Esophagus squamous epithelium (tissue), 5 donors: ENCODE results near the gene CCDC69. TPM values are rescaled to one million over a fixed set of nuclear protein-coding genes. Genes with fewer than 3 reads are reported as not detected.

Source experiments
- DNase-seq: peaks from one replicate; lab custom pipeline; 2025; lab: John Stamatoyannopoulos, UW
- H3K27ac ChIP-seq, 4 donors: fragments of 200-600 bp; sonication (generic); one replicate each; pipeline ENCODE4 v1.5.1; 2016 to 2019; ENCODE audit warnings: mild to moderate bottlenecking in 1 of 4
- H3K27me3 ChIP-seq, 4 donors: fragments of 200-600 bp; sonication (generic); 1 replicate in 3 of 4; 2 replicates in 1 of 4; pipeline versions ENCODE4 v1.5.1 to v1.6.0; 2017 to 2021; ENCODE audit warnings: antibody characterized with exemption in 1 of 4
- H3K36me3 ChIP-seq, 3 donors: fragments of 200-600 bp; sonication (generic); one replicate each; pipeline ENCODE4 v1.5.1; 2016 to 2019
- H3K4me1 ChIP-seq, 3 donors: fragments of 200-600 bp; sonication (generic); one replicate each; pipeline ENCODE4 v1.5.1; 2017 to 2019
- H3K4me3 ChIP-seq, 4 donors: fragments of 200-600 bp; sonication (generic); 1 replicate in 3 of 4; 2 replicates in 1 of 4; pipeline ENCODE4 v1.5.1; 2016 to 2019; ENCODE audit warnings: mild to moderate bottlenecking in 2 of 4, moderate library complexity in 1 of 4
- H3K9me3 ChIP-seq, 3 donors: fragments of 200-600 bp; sonication (generic); one replicate each; pipeline ENCODE4 v1.5.1; 2016 to 2019
- CTCF ChIP-seq, 6 experiments: fragments of 450-650 bp in 4 of 6; fragments of 200-600 bp in 2 of 6; sonication (generic) in 2 of 6; IDR thresholded peaks; one replicate each; pipeline ENCODE4 v1.5.1; 2016 to 2019; ENCODE audit warnings: antibody characterized with exemption in 6 of 6, mild to moderate bottlenecking in 4 of 6, moderate library complexity in 4 of 6
- POLR2A ChIP-seq, 4 donors: fragments of 450-650 bp; IDR thresholded peaks; one replicate each; pipeline ENCODE4 v1.6.1; 2017; ENCODE audit warnings: antibody characterized with exemption in 4 of 4, mild to moderate bottlenecking in 4 of 4, moderate library complexity in 3 of 4
- WGBS, 2 donors: methylation state at CpG; one replicate each; pipeline ENCODE4 v1.1.5; 2018; 5-methylcytosine and 5-hydroxymethylcytosine counted together
- intact Hi-C: fragments of 100-400 bp; cut with DNase I; formaldehyde crosslinking; loops from one replicate; pipeline ENCODE4 v1.15.0; 2022
- total RNA-seq, 4 donors: library from RNA; depleted of rRNA; stranded (reverse); fragments of >200 nt; gene quantifications; one replicate each; pipeline ENCODE4 v1.1.0, GENCODE V29; 2016
- donor health status: DM: yes; HTN: yes; CAD: no.

The CCDC69 gene
- total RNA-seq, 4 donors from 2014 or later = 10.9 to 87.0 (median 37.8) TPM

DNA sequence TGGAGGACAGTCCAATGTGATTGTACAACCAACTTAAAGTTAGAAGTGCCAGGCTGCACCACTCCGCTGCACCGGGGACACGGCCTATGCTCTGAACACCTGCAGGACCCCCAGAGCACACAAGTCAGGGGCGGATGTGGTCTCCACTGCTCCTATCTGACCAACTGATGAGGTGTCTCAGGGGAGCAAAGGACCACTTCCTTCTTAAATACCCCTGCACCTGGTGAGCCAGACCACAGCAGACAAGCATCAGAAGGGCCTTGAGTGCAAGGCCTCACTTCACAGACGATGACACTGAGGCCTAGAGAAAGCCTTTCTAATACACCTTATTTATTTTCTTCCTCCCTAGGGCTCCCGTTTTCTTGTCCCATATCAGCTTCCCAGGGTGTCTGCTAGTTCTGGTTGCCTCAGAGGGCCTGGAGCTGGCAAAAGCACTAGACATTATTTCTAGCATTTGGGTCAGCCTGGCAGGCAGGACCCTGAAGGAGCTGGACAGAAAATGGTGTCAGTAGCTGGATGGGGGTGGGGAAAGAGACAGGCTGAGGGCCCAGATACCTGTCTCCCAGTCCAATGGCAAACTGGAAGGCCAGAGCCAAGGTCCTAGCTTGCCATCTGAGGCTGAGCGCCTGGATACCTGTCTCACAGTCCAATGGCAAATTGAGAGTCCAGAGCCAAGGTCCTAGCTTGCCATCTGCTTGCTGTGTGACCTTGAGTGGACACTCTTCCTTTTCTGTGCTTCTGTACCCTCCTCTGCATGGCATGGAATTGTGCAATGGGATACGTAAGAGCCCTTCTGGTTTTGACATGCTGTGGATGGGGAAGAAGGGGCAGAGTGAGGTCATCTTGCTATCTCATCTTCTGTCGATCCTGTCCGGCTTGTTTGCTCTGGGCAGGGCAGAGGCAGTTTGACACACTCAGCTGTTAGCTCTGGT lies 9.0 kb downstream of the CCDC69 start:
- Histone ChIP-seq H3K36me3 (no peaks in the 10 kb centered on the region), H3K4me3 (peak overlapping the region in 1 of 4 donors; percentile 43), H3K4me1 (peaks cover 23 to 96% (median 75%) of the 10 kb centered on the region in 3 donors), H3K9me3 (no peaks in the 10 kb centered on the region), H3K27me3 (no peaks in the 10 kb centered on the region), H3K27ac (peak overlapping the region; percentile 54 to 91 (median 84))
- 56 to 80% methylated on average over 6 to 8 of the region's 10 CpGs for WGBS, 2 donors
- DNase-seq = peak; percentile 41
- TF ChIP-seq POLR2A (IDR thresholded peaks at IDR 0.05) (no peak), CTCF (IDR thresholded peaks at IDR 0.05) (no peak)
- intact Hi-C loops = no loop called here

DNA sequence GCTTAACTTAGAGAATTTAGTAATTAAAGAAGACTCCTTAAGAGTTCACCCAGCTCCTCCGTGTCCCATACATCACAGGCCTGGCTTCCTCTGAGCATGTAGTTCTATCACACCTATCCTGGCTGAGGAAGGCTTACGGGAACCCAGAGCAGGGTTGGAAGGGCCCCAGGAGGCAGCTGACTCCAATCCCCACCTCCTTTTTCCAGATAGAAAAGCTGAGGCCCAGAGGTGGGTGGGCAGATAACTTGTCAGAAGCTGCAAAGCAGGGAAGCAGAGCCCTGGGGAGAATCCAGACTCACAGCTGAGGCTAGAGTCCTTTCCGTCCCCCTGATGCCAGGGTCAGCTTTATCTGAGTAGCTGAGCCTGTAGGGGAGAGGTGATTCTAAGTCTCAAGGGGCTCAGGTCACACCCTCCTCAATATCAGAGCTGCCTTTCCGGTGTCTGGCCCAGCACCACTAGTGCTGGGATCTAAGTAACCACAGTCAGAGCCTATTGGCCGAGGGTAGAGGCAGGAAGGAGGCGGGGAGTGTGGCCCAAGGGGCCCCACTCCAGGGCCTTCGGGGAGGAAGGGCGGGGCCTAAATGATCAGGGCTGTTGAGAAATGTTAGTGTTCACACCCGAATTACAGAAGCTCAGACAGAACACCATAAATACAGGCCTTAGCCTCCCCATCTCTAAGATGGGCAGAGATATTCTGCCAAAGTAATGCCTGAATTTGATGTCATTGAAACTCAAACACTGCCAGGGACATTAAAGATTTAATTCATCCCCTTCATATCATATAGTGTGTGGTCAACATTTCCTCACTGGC lies 9.9 kb downstream of the CCDC69 start:
- no peaks in the 10 kb centered on the region for H3K9me3 ChIP-seq
- TF ChIP-seq CTCF (IDR thresholded peaks at IDR 0.05) (no peak), POLR2A (IDR thresholded peaks at IDR 0.05) (peak in 3 of 4 donors; percentile 16 to 71 (median 41))
- no peaks in the 10 kb centered on the region for H3K27me3 ChIP-seq
- peak; percentile 64 for DNase-seq
- WGBS, 2 donors = 30 to 33% methylated on average over 7 to 8 of the region's 9 CpGs
- H3K4me1 ChIP-seq = peaks cover 23 to 96% (median 80%) of the 10 kb centered on the region in 3 donors
- peak overlapping the region in 2 of 4 donors; percentile 13 to 43 for H3K4me3 ChIP-seq
- H3K27ac ChIP-seq = peak overlapping the region; percentile 54 to 91 (median 84)
- intact Hi-C loops = no loop called here
- H3K36me3 ChIP-seq = no peaks in the 10 kb centered on the region

- Histone ChIP-seq H3K9me3 (no peaks in the 10 kb centered on the region), H3K4me3 (no peak overlapping the region), H3K27me3 (no peaks in the 10 kb centered on the region), H3K27ac (peak overlapping the region; percentile 31 to 85 (median 78)), H3K36me3 (no peaks in the 10 kb centered on the region), H3K4me1 (peaks cover 30 to 96% (median 80%) of the 10 kb centered on the region in 3 donors)
- no peak for DNase-seq
- TF ChIP-seq CTCF (IDR thresholded peaks at IDR 0.05) = no peak
- TF ChIP-seq POLR2A (IDR thresholded peaks at IDR 0.05) = no peak
- intact Hi-C loops = no loop called here
- WGBS, 2 donors = 56 to 62% methylated on average over 3 of the region's 3 CpGs
Measured at GRCh38 chr5:151212406-151212798, 11.5 kb downstream of the CCDC69 start.

DNA sequence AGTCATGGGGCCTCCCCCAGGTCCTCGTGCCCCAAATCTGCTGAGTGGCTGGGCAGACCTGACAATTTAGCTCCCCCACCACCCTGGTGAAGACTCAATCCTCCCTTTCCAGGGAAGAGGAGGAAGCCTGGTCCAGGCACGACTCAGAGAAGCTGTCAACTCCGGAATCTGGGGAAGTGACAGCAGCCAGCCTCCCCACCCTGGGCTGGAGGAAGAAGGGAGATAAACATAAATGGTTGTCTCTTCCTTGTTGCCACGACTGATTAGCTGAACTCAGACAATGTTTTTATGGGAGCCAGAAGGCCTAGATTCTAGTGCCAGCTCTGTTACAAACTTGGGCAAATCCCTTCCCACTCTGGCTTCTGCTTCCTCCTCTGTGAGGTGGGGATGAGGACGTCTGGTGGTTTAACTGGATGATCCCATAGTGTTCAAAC lies 15.4 kb downstream of the CCDC69 start:
- TF ChIP-seq POLR2A (IDR thresholded peaks at IDR 0.05) (no peak), CTCF (IDR thresholded peaks at IDR 0.05) (no peak)
- Histone ChIP-seq H3K27ac (peak overlapping the region; percentile 26 to 92 (median 78)), H3K9me3 (no peaks in the 10 kb centered on the region), H3K27me3 (no peaks in the 10 kb centered on the region), H3K4me1 (peaks cover 12 to 63% (median 50%) of the 10 kb centered on the region in 3 donors), H3K4me3 (peak overlapping the region in 1 of 4 donors; percentile 18), H3K36me3 (no peaks in the 10 kb centered on the region)
- DNase-seq = no peak
- WGBS, 2 donors = 31 to 33% methylated on average over 3 to 5 of the region's 5 CpGs
- intact Hi-C loops = no loop called here
